ENCODE measurements around the gene SPATA12. TPM values are rescaled to one million over a fixed set of nuclear protein-coding genes. Genes with fewer than 3 reads are reported as not detected.

The SPATA12 gene
- total RNA-seq, 1 donor from 2014 or later = not detected

GRCh38 chr3:57073628-57074027 is 13.2 kb downstream of the SPATA12 start:
- CTCF ChIA-PET = no interaction called here
- Mint-ChIP-seq H3K4me1 (peaks cover 33% of the 10 kb centered on the region), H3K27me3 (peaks cover 51% of the 10 kb centered on the region), H3K36me3 (ENCODE audit: low read depth) (no peaks in the 10 kb centered on the region), H3K27ac (no peak overlapping the region), H3K4me3 (no peak overlapping the region), H3K9me3 (peaks cover 3% of the 10 kb centered on the region)
- no peak for DNase-seq
- POLR2A ChIA-PET = no interaction called here
- ATAC-seq (ENCODE audit: low read depth) = no peak
- no peak for TF ChIP-seq CTCF (IDR thresholded peaks at IDR 0.05)
- intact Hi-C loops (cut with micrococcal nuclease) = no loop called here

- DNase-seq (no peak), ATAC-seq (ENCODE audit: low read depth) (no peak)
- intact Hi-C loops (cut with micrococcal nuclease) = no loop called here
- no peaks in the 10 kb centered on the region for H3K36me3 Mint-ChIP-seq (ENCODE audit: low read depth)
- POLR2A ChIA-PET = no interaction called here
- CTCF ChIA-PET = no interaction called here
- H3K4me3 Mint-ChIP-seq = no peak overlapping the region
- no peak for TF ChIP-seq CTCF (IDR thresholded peaks at IDR 0.05)
- peaks cover 3% of the 10 kb centered on the region for H3K9me3 Mint-ChIP-seq
- H3K27ac Mint-ChIP-seq = no peak overlapping the region
- H3K4me1 Mint-ChIP-seq = peaks cover 28% of the 10 kb centered on the region
- H3K27me3 Mint-ChIP-seq = peaks cover 51% of the 10 kb centered on the region
Measured at GRCh38 chr3:57074135-57074534, 13.7 kb downstream of the SPATA12 start.

- no peak overlapping the region for H3K27ac Mint-ChIP-seq
- no peak for DNase-seq
- H3K27me3 Mint-ChIP-seq = peaks cover 61% of the 10 kb centered on the region
- no peak for TF ChIP-seq CTCF (IDR thresholded peaks at IDR 0.05)
- H3K9me3 Mint-ChIP-seq = no peaks in the 10 kb centered on the region
- no peak for ATAC-seq (ENCODE audit: low read depth)
- POLR2A ChIA-PET = no interaction called here
- intact Hi-C loops (cut with micrococcal nuclease) = loop anchor here (5.0 kb wide), 2 partner anchors 151 to 319 kb away; partner anchors contain the start of gene APPL1
- H3K4me1 Mint-ChIP-seq = peaks cover 20% of the 10 kb centered on the region
- no peaks in the 10 kb centered on the region for H3K36me3 Mint-ChIP-seq (ENCODE audit: low read depth)
- CTCF ChIA-PET = no interaction called here
- H3K4me3 Mint-ChIP-seq = no peak overlapping the region
Measured at GRCh38 chr3:57076422-57076951, 16.0 kb downstream of the SPATA12 start.

- TF ChIP-seq CTCF (IDR thresholded peaks at IDR 0.05) = no peak
- peaks cover 20% of the 10 kb centered on the region for H3K4me1 Mint-ChIP-seq
- ATAC-seq (ENCODE audit: low read depth) (peak; percentile 5), DNase-seq (no peak)
- no peaks in the 10 kb centered on the region for H3K36me3 Mint-ChIP-seq (ENCODE audit: low read depth)
- peak overlapping the region; percentile 62 for H3K27ac Mint-ChIP-seq
- intact Hi-C loops (cut with micrococcal nuclease) = loop anchor here (1.0 to 5.0 kb wide), 5 partner anchors 9 to 320 kb away; partner anchors contain the start of gene APPL1
- H3K27me3 Mint-ChIP-seq = peaks cover 54% of the 10 kb centered on the region
- ChIA-PET CTCF (interaction anchor here (1.3 to 2.3 kb wide), 5 partner anchors 9 to 82 kb away, joined by 3 to 11 read pairs (median 4); no protein-coding TSS in a partner anchor), POLR2A (interaction anchor here (1.0 to 2.3 kb wide), 3 partner anchors 9 to 395 kb away, joined by 3 to 22 read pairs (median 4); partner anchors contain the start of genes SPATA12 and TASOR)
- H3K9me3 Mint-ChIP-seq = no peaks in the 10 kb centered on the region
- peak overlapping the region; percentile 78 for H3K4me3 Mint-ChIP-seq
Measured at GRCh38 chr3:57077630-57078343, 17.3 kb downstream of the SPATA12 start.

GRCh38 chr3:57078344-57078634 is 17.8 kb downstream of the SPATA12 start:
- peaks cover 50% of the 10 kb centered on the region for H3K27me3 Mint-ChIP-seq
- peak overlapping the region; percentile 62 for H3K27ac Mint-ChIP-seq
- POLR2A ChIA-PET = interaction anchor here (1.0 to 2.3 kb wide), 3 partner anchors 10 to 395 kb away, joined by 3 to 22 read pairs (median 4); partner anchors contain the start of genes SPATA12 and TASOR
- ATAC-seq (ENCODE audit: low read depth) = peak; percentile 85
- H3K9me3 Mint-ChIP-seq = no peaks in the 10 kb centered on the region
- H3K4me3 Mint-ChIP-seq = peak overlapping the region; percentile 78
- intact Hi-C loops (cut with micrococcal nuclease) = loop anchor here (1.0 to 5.0 kb wide), 5 partner anchors 10 to 321 kb away; partner anchors contain the start of gene APPL1
- TF ChIP-seq CTCF (IDR thresholded peaks at IDR 0.05) = no peak
- DNase-seq = peak; percentile 65
- CTCF ChIA-PET = interaction anchor here (1.3 to 2.3 kb wide), 5 partner anchors 9 to 83 kb away, joined by 3 to 11 read pairs (median 4); no protein-coding TSS in a partner anchor
- no peaks in the 10 kb centered on the region for H3K36me3 Mint-ChIP-seq (ENCODE audit: low read depth)
- H3K4me1 Mint-ChIP-seq = peaks cover 20% of the 10 kb centered on the region

All from activated B cell treated with CpG ODN at 0.5 μM for 24 hours (primary cell).